ENCODE results near the gene TTC12. TPM values are rescaled to one million over a fixed set of nuclear protein-coding genes. Genes with fewer than 3 reads are reported as not detected.

The TTC12 gene
- total and polyA plus RNA-seq, 9 of the 15 experiments (the other 6 are each of a cell fraction or from before 2014, with no cell fraction given): 5.1 to 19.9 (median 13.4) TPM

GRCh38 chr11:113269096-113269495 is 45.3 kb upstream of the TTC12 start (continued):
- TF ChIP-seq AFF4 (CRISPR knock-in tag; IDR thresholded peaks at IDR 0.05) (no peak), ZNF253 (CRISPR knock-in tag; conservative IDR thresholded peaks at IDR 0.05) (no peak), ZNF644 (tag; IDR thresholded peaks at IDR 0.05; ENCODE audit: low read depth) (no peak), KHSRP (IDR thresholded peaks at IDR 0.05) (no peak), ZC3H4 (CRISPR knock-in tag; IDR thresholded peaks at IDR 0.05; ENCODE audit: borderline replicate concordance) (no peak)

- BruUV-seq (replicated peaks): no TSS peak
- ATAC-seq (no peak), FAIRE-seq (no peak), DNase-seq (ENCODE audit: extremely low read depth in 1 of 4, low spot score in 3 of 4) (no peak)
- Histone ChIP-seq H3K9ac (ENCODE audit: insufficient read depth in 1 of 2, low read depth in 2 of 2, low read length in 2 of 2) (no peak overlapping the region), H3K4me1 (replicated peaks in 1 of 2; ENCODE audit: control insufficient read depth in 2 of 2, insufficient read depth in 2 of 2, low read length in 2 of 2) (no peaks in the 10 kb centered on the region), H3K27me3 (ENCODE audit: control insufficient read depth in 2 of 2, insufficient read depth in 2 of 2, low read length in 2 of 2) (peaks cover 15 to 52% of the 10 kb centered on the region in 2 experiments; a peak in 4 of 5 replicates), H3K4me2 (ENCODE audit: insufficient read depth, low read length) (no peak overlapping the region), H2AFZ (ENCODE audit: low read depth, low read length) (no peak overlapping the region), H3K27ac (ENCODE audit: extremely low read depth, low read depth, low read length) (no peak overlapping the region), H3K79me2 (ENCODE audit: control insufficient read depth, insufficient read depth, low read length) (no peaks in the 10 kb centered on the region), H3K9me3 (replicated peaks; ENCODE audit: control insufficient read depth, insufficient read depth, low read depth, low read length) (no peaks in the 10 kb centered on the region), H3K4me3 (no peak overlapping the region), H3K9me1 (ENCODE audit: control insufficient read depth, insufficient read depth, low read length) (no peaks in the 10 kb centered on the region), H4K20me1 (replicated peaks; ENCODE audit: control insufficient read depth, insufficient read depth, low read length) (no peaks in the 10 kb centered on the region; the same call in none of the 2 replicates), H3K36me3 (ENCODE audit: control insufficient read depth, insufficient read depth, low read length) (no peaks in the 10 kb centered on the region)
- no peak for TF ChIP-seq TCF3 (CRISPR knock-in tag; IDR thresholded peaks at IDR 0.05)
- TF ChIP-seq POLR2H (tag; IDR thresholded peaks at IDR 0.05; ENCODE audit: low read depth): no peak
- peak; percentile 51; the same call in 1 of the 2 replicates for TF ChIP-seq SPI1 (IDR thresholded peaks at IDR 0.05; ENCODE audit: borderline replicate concordance, low read depth, low read length)
- in situ Hi-C loops (cut with MboI) (no loop called here), intact Hi-C loops (cut with micrococcal nuclease) (no loop called here)
- ChIA-PET CTCF (ENCODE audit: low intra/inter-chr PET ratio) (no interaction called here), POLR2A (no interaction called here)
- 5% methylated on average over 5 of the region's 5 CpGs for WGBS (ENCODE audit: insufficient coverage, low coverage, missing lambda C conversion rate)
Measured at GRCh38 chr11:113269636-113270035, 44.7 kb upstream of the TTC12 start.
